ENCODE measurements around the gene RBM19.

DNA sequence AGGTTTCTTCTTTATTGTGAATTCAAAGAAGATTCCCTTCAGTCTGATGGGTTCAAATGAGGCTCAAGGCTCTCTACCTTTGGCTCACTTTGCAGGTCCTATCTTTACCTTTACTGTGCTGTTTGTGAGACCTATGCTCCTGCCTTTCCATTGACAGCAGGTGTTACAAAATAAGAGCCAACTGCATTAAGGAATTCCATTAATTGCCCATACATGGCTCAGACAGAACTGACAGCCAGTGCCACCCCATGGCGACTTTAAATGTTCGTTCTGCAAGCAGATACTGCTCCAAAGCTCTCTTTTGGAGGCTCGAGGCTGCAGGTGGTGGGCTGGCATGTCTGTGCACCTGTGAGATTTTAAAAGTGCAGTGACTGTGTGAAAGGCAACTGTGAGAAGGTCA, 44.7 kb downstream of the RBM19 start:
- TF ChIP-seq BHLHE40 (IDR thresholded peaks at IDR 0.05; ENCODE audit: borderline replicate concordance) (no peak), ELF4 (IDR thresholded peaks at IDR 0.05) (no peak), FOXM1 (IDR thresholded peaks at IDR 0.05; ENCODE audit: borderline replicate concordance) (no peak), NFRKB (IDR thresholded peaks at IDR 0.05) (no peak), SUZ12 (IDR thresholded peaks at IDR 0.05) (no peak), L3MBTL2 (conservative IDR thresholded peaks at IDR 0.05) (no peak), CTBP1 (IDR thresholded peaks at IDR 0.05; ENCODE audit: borderline replicate concordance) (no peak), ARNT (IDR thresholded peaks at IDR 0.05) (no peak)
- TF ChIP-seq, protein P1, sequence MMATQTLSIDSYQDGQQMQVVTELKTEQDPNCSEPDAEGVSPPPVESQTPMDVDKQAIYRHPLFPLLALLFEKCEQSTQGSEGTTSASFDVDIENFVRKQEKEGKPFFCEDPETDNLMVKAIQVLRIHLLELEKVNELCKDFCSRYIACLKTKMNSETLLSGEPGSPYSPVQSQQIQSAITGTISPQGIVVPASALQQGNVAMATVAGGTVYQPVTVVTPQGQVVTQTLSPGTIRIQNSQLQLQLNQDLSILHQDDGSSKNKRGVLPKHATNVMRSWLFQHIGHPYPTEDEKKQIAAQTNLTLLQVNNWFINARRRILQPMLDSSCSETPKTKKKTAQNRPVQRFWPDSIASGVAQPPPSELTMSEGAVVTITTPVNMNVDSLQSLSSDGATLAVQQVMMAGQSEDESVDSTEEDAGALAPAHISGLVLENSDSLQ (IDR thresholded peaks at IDR 0.05) = no peak
